Activated naive CD4-positive, alpha-beta T cell treated with Interleukin-2 at 50 U/mL for 16 hours (primary cell): ENCODE measurements around the gene TPPP.
"Not testable (repeated sequence)": the region's sequence is repeated elsewhere in the genome, so short reads cannot be mapped to it uniquely, and the experiment has no call there.

ENCODE experiments used
- DNase-seq: peaks from one replicate; pipeline ENCODE4 v3.0.0-alpha.2; 2020

TPPP gene

DNA sequence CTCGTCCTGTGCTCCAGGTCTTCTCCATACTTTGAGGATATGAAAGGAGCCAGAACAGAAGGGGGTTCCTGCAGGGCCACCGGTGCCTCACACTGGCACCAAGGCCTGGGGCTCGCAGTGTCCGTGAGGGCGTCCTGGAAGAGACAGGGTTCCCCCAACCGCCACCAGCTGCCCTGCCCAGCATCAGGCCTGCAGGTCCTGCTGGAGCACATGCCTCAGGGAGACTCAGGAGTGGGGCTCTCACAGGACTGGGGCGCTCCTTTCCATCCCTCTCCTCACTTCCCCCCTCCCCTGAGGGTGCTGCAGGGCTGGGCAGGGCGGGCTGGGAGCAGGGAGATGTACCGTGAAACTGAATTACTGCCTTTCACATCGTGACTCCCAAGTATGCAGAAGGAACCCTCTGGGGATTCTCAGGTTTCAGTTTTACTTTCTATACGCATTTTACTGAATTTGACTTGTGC lies 49.3 kb downstream of the TPPP start:
- no peak for DNase-seq

GRCh38 chr5:643351-643801 lies 49.8 kb downstream of the TPPP start:
- no peak for DNase-seq

- no peak for DNase-seq
Observed at GRCh38 chr5:642481-642880, 50.7 kb downstream of the TPPP start.

DNA sequence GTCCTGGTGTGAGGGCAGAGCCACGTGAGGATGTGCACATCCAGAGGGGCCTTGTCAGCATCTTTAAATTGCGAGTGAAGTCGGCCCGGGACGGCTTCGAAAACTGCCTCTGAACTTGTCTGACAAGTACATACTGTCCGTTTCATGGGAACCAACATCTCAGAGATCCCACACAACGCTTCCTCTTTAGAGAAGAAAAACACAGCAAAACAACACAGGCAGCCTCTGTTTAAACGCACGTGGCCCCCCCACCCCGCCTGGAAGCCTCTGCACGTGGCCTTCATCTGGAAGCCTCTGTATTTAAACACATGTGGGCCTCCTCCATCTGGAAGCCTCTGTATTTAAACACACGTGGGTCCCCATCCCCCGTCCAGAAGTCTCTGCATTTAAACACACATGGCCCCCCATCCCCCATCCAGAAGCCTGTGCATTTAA lies 51.8 kb downstream of the TPPP start:
- no peak for DNase-seq

DNA sequence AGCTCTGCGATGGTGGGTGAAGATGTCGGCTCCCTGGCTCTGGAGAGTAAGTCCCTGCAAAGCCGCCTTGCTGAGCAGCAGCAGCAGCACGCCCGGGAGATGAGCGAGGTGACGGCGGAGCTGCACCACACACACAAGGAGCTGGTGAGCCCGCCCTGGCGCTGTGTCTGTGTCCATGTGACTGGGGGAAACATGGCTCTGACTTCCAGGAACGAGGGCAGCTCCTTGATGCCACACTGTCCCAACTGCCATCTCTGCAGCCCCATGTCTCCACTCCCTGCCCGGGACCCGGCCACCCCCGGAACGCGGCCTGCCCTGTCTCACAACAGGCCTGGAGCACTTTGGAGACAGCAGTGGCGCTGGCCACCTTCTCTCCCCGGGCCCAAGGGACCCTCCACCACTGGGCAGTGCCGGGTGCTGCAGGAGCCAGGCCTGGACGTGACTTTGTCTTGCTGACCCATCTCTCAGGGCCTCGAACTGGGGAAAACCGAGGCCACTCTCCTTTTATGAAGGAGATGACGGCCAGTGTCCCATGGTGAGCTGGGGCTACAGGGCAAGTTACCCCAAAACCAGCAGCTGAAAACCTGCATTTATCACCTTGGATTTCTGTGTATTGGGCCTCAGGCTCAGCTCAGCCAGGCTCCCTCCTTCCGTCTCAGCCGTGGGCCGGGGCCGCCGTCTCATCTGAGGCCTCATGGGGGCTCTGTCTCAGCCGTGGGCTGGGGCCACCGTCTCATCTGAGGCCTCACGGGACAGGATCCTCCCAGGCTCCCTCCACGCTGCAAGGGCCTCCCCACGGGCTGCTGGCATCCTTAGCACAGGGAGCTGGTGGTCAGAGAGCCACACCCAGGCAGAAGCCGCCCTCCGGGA lies 52.5 kb downstream of the TPPP start:
- no peak for DNase-seq

DNA sequence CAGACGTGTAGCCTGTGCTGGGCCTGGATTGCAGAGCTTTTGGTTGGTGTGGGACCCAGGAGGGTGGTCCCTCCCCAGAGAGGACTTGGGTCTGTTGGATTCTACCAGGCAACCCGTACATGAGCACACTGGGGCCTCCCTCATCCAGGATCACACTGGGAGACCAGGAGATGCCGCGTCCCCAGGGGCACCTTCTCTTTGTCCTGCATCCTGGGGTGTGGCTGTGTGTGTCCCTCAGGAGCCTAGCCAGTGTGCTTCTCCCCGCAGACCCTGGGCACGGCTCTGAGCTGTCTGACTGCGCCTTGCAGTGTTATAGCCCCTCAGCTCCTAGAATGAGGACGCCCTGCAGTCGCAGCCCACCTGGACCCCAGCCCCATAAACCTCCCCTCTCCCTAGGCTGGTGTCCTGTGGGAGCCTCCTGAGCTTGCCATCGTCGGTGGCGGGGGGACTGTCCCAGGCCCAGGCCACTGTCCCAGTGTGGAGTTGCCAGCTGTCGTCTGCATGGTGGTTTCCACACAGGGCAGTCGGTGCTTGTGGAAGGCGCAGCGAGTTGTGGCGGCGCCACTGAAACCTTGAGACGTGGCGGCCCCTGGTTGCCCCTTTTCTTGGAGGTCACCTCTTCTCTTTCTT lies 53.5 kb downstream of the TPPP start:
- no peak for DNase-seq

- DNase-seq: no peak
Observed at GRCh38 chr5:639253-639530, 54.0 kb downstream of the TPPP start.

GRCh38 chr5:638501-639252 lies 54.5 kb downstream of the TPPP start:
- DNase-seq: no peak

DNA sequence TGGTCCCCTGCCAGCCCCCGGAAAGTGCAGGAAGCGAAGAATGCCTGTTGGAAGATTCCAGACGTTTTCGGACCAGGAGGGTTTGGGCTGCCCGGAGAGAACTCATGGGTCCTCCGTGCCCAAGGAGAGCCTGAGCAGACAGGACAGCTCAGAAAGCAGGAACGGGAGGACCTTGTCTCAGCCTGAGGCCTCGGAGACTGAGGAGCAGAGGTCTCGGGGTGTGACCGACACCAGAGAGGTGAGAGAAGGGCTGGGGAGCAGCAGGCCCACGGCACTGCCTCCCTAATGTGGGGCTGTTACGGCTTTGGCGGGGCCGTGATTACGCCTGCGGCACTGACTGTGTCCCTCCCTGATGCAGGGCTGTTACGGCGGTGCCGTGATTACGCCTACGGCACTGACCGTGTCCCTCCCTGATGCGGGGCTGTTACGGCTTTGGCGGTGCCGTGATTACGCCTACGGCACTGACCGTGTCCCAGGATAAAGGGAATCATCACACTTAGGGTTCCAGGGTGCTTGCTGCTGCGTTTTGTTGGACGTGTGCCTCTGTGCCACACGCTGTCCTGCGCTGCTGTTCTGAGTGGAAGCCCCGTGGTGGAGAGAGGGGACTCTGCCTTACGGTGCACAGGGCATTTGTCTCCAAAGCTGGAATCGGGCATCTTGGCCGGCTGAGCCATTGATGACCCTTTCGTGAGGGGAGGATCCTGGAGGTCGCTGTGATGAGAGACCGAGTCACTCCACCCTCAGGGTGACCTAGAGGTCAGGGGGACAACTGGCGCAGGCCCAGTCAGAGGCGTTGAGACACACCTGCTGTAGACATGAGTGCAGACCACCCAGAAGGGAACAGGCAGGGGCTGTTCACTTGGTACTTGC lies 55.3 kb downstream of the TPPP start:
- DNase-seq: no peak

DNA sequence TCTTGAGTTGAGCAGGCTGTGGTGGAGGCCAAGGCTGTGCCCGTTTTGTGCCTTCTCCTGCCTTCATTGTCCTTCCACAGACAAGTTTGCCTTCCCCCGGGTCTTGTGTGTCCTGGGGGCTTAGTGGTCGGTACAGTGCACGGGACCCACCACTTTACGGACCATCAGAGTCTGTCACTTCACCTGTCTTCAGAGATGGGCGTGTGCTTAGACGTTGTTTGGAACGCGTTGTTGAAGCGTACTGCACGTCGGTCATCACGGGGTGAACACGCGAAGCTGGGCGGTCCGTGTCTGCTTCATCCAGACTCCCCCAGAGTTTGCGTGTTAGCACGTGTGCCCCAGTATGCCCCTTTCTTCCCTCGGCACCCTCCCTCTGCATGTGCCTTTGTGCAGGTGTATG lies 56.2 kb downstream of the TPPP start:
- DNase-seq: no peak

GRCh38 chr5:635306-636055 lies 57.7 kb downstream of the TPPP start:
- no peak for DNase-seq

DNA sequence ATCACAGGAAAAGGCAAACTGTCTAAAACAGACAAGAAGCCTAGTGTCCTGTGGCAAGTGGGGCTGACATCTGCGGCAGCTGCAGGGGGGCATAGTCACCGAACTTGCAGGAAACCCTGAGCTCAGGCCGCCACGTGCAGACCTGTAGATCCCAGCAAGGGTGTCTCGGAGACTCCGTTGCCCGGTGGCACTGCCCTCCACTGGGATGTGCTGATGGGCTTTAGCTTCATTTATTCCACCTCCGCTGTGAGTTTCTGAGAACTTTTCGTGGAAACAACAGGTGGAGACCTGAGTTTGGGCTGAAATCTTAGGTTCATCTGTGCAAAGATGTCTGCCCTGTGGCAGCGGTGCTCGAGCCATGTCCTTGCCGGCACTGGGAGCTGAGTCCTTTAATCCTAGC lies 59.0 kb downstream of the TPPP start:
- no peak for DNase-seq

- no peak for DNase-seq
Observed at GRCh38 chr5:633501-633955, 59.6 kb downstream of the TPPP start.

DNA sequence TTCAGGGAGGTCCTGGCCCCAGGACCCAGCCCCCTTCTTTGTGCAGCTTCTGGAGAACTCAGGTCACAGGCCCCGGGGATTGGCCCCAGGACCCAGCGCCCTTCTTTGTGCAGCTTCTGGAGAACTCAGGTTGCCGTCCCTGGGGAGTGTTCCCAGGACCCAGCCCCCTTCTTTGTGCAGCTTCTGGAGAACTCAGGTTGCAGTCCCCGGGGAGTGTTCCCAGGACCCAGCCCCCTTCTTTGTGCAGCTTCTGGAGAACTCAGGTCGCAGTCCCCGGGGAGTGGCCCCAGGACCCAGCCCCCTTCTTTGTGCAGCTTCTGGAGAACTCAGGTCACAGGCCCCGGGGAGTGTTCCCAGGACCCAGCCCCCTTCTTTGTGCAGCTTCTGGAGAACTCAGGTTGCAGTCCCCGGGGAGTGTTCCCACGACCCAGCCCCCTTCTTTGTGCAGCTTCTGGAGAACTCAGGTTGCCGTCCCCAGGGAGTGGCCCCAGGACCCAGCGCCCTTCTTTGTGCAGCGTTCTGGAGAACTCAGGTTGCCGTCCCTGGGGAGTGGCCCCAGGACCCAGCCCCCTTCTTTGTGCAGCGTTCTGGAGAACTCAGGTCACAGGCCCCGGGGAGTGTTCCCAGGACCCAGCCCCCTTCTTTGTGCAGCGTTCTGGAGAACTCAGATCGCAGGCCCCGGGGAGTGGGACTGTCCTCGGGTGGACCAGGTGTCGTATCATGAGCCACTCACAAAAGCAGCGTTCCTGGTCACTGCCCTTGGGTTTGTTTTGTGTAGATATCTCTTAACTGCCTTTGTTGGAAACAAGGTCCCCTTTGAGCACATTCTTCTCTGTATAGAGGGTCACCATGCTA lies 64.6 kb downstream of the TPPP start:
- not testable (repeated sequence) for DNase-seq

- no peak for DNase-seq
Observed at GRCh38 chr5:627840-628239, 65.3 kb downstream of the TPPP start.

GRCh38 chr5:626850-627249 lies 66.3 kb downstream of the TPPP start:
- DNase-seq: no peak

GRCh38 chr5:625516-625915 lies 67.6 kb downstream of the TPPP start:
- DNase-seq: no peak

- no peak for DNase-seq
Observed at GRCh38 chr5:624951-625230, 68.3 kb downstream of the TPPP start.

GRCh38 chr5:624118-624950 lies 68.8 kb downstream of the TPPP start:
- no peak for DNase-seq

- DNase-seq: no peak
Observed at GRCh38 chr5:623531-623930, 69.6 kb downstream of the TPPP start.
